GM18507 (cell line): ENCODE results near the gene GPR137C.
"Not testable (repeated sequence)": the region's sequence is repeated elsewhere in the genome, so short reads cannot be mapped to it uniquely, and the experiment has no call there.

ENCODE experiments used
- DNase-seq: peaks from one replicate; pipeline ENCODE4 v3.0.0; 2011; ENCODE audit warnings: low read depth; ENCODE audit not compliant: insufficient read length; ENCODE audit errors: extremely low spot score
- FAIRE-seq: peaks from 2 replicates; lab custom pipeline; 2011; peaks lifted over from hg19 to GRCh38; lab: Jason Lieb, UNC

Gene GPR137C

DNA sequence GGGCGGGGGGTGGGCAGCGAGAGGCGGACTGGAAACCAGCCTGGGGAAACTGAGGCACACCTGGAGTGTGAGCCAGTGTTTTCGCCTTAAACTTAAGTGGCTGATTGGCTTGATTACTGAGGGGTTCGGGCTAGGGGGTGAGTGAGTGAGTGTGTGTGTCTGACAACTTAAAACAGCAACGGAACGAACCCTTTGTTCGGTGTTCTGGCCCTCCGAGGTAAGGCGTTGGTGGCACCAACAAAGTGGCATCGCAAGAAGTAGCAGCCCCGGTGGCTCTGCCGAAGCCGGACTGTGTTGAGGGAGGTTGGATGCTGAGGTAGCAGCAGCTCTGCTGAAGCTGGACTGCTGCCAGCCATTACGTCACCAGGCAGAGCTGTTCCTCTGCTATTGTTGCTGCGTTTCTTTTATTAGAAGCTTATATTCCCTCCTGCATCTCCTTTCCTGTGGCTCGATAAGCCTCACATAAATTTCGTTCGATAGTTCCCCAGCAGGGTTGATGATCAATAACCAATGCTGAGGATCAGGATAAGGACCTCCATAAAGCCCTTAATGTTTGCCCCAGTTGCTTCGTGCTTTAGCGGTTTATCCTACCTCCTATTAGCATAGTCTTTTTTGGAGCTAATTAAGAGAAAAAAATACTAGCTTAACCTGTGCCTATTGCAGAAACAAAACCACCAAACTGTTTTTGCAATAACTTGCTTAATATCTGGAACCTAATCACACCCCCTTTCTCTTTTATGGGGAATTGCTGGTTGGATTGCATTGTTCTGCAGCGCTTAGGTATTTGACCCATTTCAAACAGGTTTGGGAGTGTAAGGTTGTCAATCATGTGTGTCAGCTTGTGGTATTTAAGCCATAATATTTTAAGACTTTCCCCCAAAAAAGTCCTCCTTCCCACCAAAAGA, 1.3 kb downstream of the GPR137C start:
- DNase-seq (peak; percentile 25), FAIRE-seq (peak; percentile 72)

- no peak for FAIRE-seq
- no peak for DNase-seq
These were observed 6.1 kb downstream of the GPR137C start for GRCh38 chr14:52558688-52559087.

DNA sequence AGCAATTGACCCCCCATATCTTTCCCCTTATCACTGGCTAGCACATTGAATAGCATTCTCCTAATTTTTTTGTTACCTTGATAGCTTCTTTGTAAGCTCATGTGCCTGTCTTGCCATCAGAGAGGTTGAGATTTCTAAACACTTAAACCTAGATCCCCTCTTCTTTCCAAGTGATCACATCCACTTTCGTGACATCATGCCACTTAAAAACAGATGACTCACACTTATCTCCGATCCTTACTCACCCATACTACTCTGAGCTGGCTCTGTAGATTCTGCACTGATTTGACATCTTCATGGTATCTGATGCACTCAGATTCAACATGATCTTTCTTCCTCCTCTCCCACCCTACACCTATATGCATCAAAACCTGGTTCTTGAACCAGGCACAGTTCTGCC, 10.5 kb downstream of the GPR137C start:
- DNase-seq: no peak
- no peak for FAIRE-seq

DNA sequence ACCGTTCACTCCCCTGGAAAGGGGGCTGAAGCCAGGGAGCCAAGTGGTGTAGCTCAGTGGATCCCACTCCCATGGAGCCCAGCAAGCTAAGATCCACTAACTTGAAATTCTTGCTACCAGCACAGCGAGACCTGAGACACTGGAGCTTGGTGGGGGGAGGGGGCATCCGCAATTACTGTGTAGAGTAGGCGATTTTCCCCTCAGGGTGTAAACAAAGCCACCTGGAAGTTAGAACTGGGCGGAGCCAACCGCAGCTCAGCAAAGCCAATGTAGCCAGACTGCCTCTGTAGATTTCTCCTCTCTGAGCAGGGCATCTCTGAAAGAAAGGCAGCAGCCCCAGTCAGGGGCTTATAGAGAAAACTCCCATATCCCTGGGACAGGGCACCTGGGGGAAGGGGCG, 15.8 kb downstream of the GPR137C start:
- not testable (repeated sequence) for FAIRE-seq

GRCh38 chr14:52575858-52576257, 23.2 kb downstream of the GPR137C start:
- FAIRE-seq (no peak), DNase-seq (no peak)

More for the DNA sequence above, 15.8 kb downstream of the GPR137C start:
- DNase-seq: not testable (repeated sequence)

DNA sequence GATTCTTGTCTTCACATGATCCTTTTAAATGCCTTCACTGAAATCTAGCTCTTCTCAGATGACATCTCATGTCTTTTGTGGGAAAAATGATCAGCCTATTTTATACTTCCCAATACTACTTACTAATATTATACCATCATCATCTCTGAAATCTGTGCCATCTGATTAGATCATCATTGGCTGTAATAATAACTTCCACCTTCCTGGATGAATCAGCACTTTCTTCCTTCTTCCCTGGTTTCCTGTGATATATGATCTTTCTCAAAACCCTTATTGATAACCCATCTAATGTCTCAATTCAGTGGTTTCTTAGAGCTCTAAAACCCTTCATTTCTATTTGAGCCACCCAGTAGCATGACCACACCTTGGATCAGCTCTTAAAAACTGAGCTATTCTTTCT, 30.9 kb downstream of the GPR137C start:
- no peak for FAIRE-seq
- DNase-seq: no peak

DNA sequence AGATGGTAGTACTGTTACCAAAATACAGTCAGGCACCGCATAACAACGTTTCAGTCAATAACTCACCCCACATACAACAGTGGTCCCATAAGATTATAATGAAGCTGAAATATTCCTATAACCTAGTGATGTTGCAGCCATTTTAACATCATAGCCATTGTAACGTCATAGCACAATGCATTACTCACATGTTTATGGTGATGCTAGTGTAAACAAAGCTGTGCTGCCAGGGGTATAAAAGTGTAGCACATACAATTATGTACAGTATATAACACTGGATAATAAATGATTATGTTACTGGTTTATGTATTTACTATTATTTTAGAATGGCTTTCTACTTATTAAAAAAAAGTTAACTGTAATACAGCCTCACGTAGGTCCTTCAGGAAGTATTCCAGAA, 37.0 kb downstream of the GPR137C start:
- no peak for DNase-seq
- no peak for FAIRE-seq

- DNase-seq (no peak), FAIRE-seq (no peak)
These were observed 37.7 kb downstream of the GPR137C start for GRCh38 chr14:52590318-52590717.

DNA sequence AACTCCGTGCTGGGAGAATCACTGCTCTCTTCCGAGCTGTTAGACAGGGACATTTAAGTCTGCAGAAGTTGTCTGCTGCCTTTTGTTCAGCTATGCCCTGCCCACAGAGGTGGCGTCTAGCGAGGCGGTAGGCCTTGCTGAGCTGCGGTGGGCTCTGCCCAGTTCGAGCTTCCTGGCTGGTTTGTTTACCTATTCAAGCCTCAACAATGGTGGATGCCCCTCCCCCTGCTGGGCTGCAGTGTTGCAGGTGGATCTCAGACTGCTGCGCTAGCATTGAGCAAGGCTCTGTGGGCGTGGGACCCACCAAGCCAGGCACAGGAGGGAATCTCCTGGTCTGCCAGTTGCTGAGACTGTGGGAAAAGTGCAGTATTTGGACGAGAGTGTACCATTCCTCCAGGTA, 43.7 kb downstream of the GPR137C start:
- no peak for FAIRE-seq
- DNase-seq: no peak

- no peak for DNase-seq
- FAIRE-seq: no peak
These were observed 44.2 kb downstream of the GPR137C start for GRCh38 chr14:52596861-52597260.

DNA sequence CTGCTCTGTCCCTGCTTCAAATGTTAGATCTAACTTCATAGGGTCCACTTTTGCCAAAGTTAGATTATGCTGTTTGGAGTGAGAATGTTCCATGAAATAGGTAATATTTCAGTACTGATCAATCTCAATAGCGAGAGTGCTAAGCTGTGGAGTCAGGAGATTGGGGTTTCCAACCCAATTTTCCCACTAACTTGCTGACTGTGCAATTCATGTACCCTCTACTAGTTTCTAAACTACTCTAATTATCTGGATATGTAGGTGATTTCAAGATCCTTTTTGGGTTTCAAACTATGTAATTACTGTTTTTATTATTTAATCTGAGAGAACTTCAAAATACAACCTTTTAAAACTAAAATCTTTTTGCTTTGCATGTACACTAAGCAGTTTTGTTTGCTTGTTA, 45.9 kb downstream of the GPR137C start:
- no peak for FAIRE-seq
- no peak for DNase-seq

- FAIRE-seq: no peak
- DNase-seq: no peak
These were observed 47.3 kb downstream of the GPR137C start for GRCh38 chr14:52599974-52600373.

DNA sequence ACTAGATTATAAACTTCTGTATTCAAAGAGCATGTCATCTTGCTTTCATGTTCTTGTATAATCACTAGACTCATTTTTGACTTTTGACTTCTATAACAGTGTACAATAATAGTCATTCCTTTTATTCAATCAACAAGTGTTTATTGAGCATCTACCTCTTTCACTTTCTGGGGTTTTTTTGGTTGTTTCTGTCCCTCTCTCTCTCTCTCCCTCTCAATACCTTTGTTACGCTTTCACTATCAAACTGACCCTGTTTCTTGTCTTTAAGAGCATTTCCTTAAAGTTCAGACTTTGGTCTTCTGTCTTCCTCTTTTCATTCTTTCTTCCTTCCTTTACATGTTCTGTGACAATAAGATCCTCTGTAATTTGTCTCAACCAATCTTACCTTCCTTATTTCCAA, 49.5 kb downstream of the GPR137C start:
- no peak for DNase-seq
- no peak for FAIRE-seq

GRCh38 chr14:52607061-52607460, 54.4 kb downstream of the GPR137C start:
- FAIRE-seq (no peak), DNase-seq (no peak)

- no peak for FAIRE-seq
- no peak for DNase-seq
These were observed 56.9 kb downstream of the GPR137C start for GRCh38 chr14:52609445-52610044.

- no peak for DNase-seq
- FAIRE-seq: no peak
These were observed 57.6 kb downstream of the GPR137C start for GRCh38 chr14:52610187-52610586.

DNA sequence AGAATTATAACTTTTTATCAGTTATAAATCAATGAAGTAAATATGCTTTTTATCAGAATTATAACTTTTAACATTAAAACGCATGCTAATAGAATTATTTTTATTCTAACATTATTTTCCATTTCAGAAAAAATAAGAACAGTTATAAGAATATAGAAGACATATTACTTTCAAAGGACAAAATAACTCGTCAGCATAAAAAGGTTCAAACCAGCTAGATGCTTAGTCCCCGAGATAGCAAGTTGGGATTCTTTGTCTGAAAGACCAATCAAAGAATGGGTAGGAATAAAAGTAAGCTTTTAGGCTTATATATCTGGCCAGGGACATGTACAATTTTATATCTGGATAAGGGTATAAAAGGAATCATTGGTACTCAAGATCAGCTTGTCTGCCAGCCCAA, 66.0 kb downstream of the GPR137C start:
- DNase-seq (no peak), FAIRE-seq (no peak)

- DNase-seq (no peak), FAIRE-seq (no peak)
These were observed 67.1 kb downstream of the GPR137C start for GRCh38 chr14:52619687-52620086.

DNA sequence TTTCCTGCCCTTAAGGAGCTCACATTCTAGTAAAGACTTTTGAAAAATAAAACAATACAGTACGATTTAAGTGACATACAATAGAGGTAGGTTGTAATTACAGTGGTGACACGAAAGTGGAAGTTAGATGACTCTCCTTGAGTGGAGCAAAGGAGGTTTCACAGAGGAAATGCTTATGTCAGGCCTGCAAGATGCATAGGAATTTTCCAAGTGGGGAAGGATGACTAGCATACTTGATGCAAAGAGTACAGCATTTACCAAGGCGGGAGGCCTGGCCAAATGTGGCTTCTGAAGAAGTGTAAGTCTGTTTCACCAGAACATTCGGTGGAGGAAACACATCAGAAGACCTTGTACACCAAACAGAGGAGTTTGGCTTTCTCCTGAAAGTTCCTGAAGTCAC, 87.5 kb downstream of the GPR137C start:
- no peak for DNase-seq
- no peak for FAIRE-seq

DNA sequence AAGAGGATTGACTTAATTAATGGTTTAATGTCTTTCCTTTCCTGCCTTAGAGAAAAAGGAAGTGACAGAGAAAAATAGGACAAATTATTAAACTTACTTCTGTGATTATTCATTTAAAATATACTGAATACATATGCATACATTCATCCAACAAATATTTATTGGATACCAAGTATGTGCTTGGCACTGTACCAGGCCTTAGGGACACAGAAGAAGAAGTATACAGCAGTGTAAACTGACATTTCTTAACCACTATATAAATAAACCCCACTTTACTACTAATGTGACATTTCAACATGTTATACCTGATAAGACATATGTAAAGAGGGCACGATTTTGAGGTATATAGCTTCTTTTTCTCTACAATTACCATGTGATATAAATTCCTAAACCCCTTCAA, 89.1 kb downstream of the GPR137C start:
- FAIRE-seq: no peak
- no peak for DNase-seq

DNA sequence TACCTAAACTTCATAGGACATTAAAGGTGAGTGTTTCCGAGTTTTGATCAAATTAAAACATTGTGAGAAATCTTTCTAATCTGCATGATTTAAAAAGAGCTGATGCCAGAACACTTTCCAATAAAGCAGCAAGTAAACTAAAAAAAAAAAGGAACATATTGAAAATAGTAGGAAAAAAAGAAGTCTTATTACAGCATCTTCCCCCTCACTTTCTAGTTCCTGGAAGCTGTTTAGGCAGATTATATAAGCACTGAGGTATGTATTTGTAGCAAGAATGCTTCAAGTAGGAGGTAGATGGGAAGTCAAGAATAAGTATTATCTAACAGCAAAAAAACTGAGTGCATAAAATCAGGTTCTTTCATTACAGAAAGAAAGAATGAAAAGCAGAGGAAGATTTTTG, 96.9 kb downstream of the GPR137C start:
- DNase-seq (no peak), FAIRE-seq (no peak)
